Brain microvascular endothelial cell (primary cell): ENCODE data around the gene LAMA4.

ENCODE experiments used
- DNase-seq: peaks from one replicate; pipeline ENCODE4 v3.0.0-alpha.2; 2020
- H3K27ac ChIP-seq: fragments of 250-450 bp; sonication (Bioruptor Pico); 2 replicates; pipeline ENCODE4 v1.5.1; 2020; ENCODE audit warnings: mild to moderate bottlenecking, moderate library complexity
- H3K27me3 ChIP-seq: fragments of 250-450 bp; sonication (Bioruptor Pico); replicated peaks from 2 replicates; pipeline ENCODE4 v1.5.1; 2020; ENCODE audit warnings: mild to moderate bottlenecking
- H3K36me3 ChIP-seq: fragments of 250-450 bp; sonication (Bioruptor Pico); replicated peaks from 2 replicates; pipeline ENCODE4 v1.5.1; 2020; ENCODE audit warnings: mild to moderate bottlenecking
- H3K4me3 ChIP-seq: 2 replicates; pipeline ENCODE4 v1.5.1; 2011; ENCODE audit warnings: low read depth, mild to moderate bottlenecking, control low read depth, low read length, moderate library complexity
- CTCF ChIP-seq: IDR thresholded peaks from 2 replicates; pipeline ENCODE4 v1.5.1; 2011; ENCODE audit warnings: low read depth, mild to moderate bottlenecking, moderate library complexity, low read length, control low read depth, inconsistent platforms; ENCODE audit errors: missing control alignments
- in situ Hi-C: cut with HindIII; loops from 2 replicates; pipeline ENCODE4 v1.10.0; 2017; ENCODE audit warnings: low sequenced_read_pairs, low pct_ligation_motif_present

The LAMA4 gene

GRCh38 chr6:112198582-112198981 lies 55.8 kb downstream of the LAMA4 start:
- TF ChIP-seq CTCF = no peak
- Histone ChIP-seq H3K27me3 (no peaks in the 10 kb centered on the region), H3K4me3 (no peak overlapping the region), H3K36me3 (peaks cover 7% of the 10 kb centered on the region), H3K27ac (no peak overlapping the region)
- no peak for DNase-seq
- in situ Hi-C loops = no loop called here

- Histone ChIP-seq H3K36me3 (peaks cover 7% of the 10 kb centered on the region), H3K27me3 (no peaks in the 10 kb centered on the region), H3K27ac (no peak overlapping the region), H3K4me3 (no peak overlapping the region)
- DNase-seq = no peak
- no peak for TF ChIP-seq CTCF
- in situ Hi-C loops = no loop called here
Observed at GRCh38 chr6:112197636-112198035, 56.7 kb downstream of the LAMA4 start.

GRCh38 chr6:112196306-112196705 lies 58.1 kb downstream of the LAMA4 start:
- in situ Hi-C loops = no loop called here

GRCh38 chr6:112195166-112195565 lies 59.2 kb downstream of the LAMA4 start:
- DNase-seq = no peak
- Histone ChIP-seq H3K27ac (no peak overlapping the region), H3K27me3 (no peaks in the 10 kb centered on the region), H3K36me3 (peaks cover 11% of the 10 kb centered on the region), H3K4me3 (no peak overlapping the region)
- in situ Hi-C loops = no loop called here
- no peak for TF ChIP-seq CTCF

More at GRCh38 chr6:112196306-112196705, 58.1 kb downstream of the LAMA4 start:
- Histone ChIP-seq H3K4me3 (no peak overlapping the region), H3K36me3 (peaks cover 12% of the 10 kb centered on the region), H3K27me3 (no peaks in the 10 kb centered on the region), H3K27ac (no peak overlapping the region)
- no peak for TF ChIP-seq CTCF
- DNase-seq = no peak

- Histone ChIP-seq H3K27me3 (no peaks in the 10 kb centered on the region), H3K36me3 (peaks cover 11% of the 10 kb centered on the region), H3K4me3 (no peak overlapping the region), H3K27ac (no peak overlapping the region)
- no peak for DNase-seq
- no peak for TF ChIP-seq CTCF
- in situ Hi-C loops = no loop called here
Observed at GRCh38 chr6:112194511-112194910, 59.9 kb downstream of the LAMA4 start.

- no peak overlapping the region for H3K27ac ChIP-seq
- in situ Hi-C loops = no loop called here
- peaks cover 11% of the 10 kb centered on the region for H3K36me3 ChIP-seq
- H3K4me3 ChIP-seq = no peak overlapping the region
- no peaks in the 10 kb centered on the region for H3K27me3 ChIP-seq
- TF ChIP-seq CTCF = no peak
- DNase-seq = no peak
Observed at GRCh38 chr6:112193535-112194051, 60.8 kb downstream of the LAMA4 start.
